HEK293T (cell line): ENCODE measurements around the gene FANCI.
"Not testable (repeated sequence)": the region's sequence is repeated elsewhere in the genome, so short reads cannot be mapped to it uniquely, and the experiment has no call there.

ENCODE experiments used
- CTCF ChIA-PET: fragments of 350-600 bp; formaldehyde crosslinking; extraction: SDS; loops from one replicate; lab custom pipeline; 2021; ENCODE audit warnings: antibody characterized with exemption, inconsistent platforms; lab: Yijun Ruan, JAX
- POLR2A ChIA-PET: fragments of 350-600 bp; formaldehyde crosslinking; extraction: SDS; loops from one replicate; lab custom pipeline; 2020; ENCODE audit warnings: antibody characterized with exemption, inconsistent platforms; lab: Yijun Ruan, JAX
- DNase-seq: peaks from one replicate; pipeline ENCODE4 v3.0.0; 2012; ENCODE audit warnings: mixed read lengths; ENCODE audit errors: extremely low spot score
- ARNT ChIP-seq: fragments of 450-650 bp; IDR thresholded peaks from 2 replicates; pipeline ENCODE4 v1.6.1; 2017; ENCODE audit warnings: mild to moderate bottlenecking
- BHLHE40 ChIP-seq: fragments of 450-650 bp; IDR thresholded peaks from 2 replicates; pipeline ENCODE4 v1.6.1; 2016; ENCODE audit warnings: mild to moderate bottlenecking, moderate library complexity, borderline replicate concordance
- CTBP1 ChIP-seq: fragments of 450-650 bp; IDR thresholded peaks from 2 replicates; pipeline ENCODE4 v1.6.1; 2016; ENCODE audit warnings: borderline replicate concordance
- ELF4 ChIP-seq: fragments of 450-650 bp; IDR thresholded peaks from 2 replicates; pipeline ENCODE4 v1.6.1; 2017; ENCODE audit warnings: antibody characterized with exemption
- FOXA1 ChIP-seq: fragments of 450-650 bp; IDR thresholded peaks from 2 replicates; pipeline ENCODE4 v1.6.1; 2016; ENCODE audit warnings: mild to moderate bottlenecking
- FOXK2 ChIP-seq: fragments of 450-650 bp; IDR thresholded peaks from 2 replicates; pipeline ENCODE4 v1.6.1; 2016; ENCODE audit warnings: mild to moderate bottlenecking
- FOXM1 ChIP-seq: fragments of 450-650 bp; IDR thresholded peaks from 2 replicates; pipeline ENCODE4 v1.6.1; 2017; ENCODE audit warnings: mild to moderate bottlenecking, borderline replicate concordance
- HDGF ChIP-seq: fragments of 450-650 bp; IDR thresholded peaks from 2 replicates; pipeline ENCODE4 v1.6.1; 2017; ENCODE audit warnings: antibody characterized with exemption, borderline replicate concordance
- L3MBTL2 ChIP-seq: fragments of 450-650 bp; conservative IDR thresholded peaks from 2 replicates; pipeline ENCODE4 v1.6.1; 2016; ENCODE audit warnings: mild to moderate bottlenecking
- LEF1 ChIP-seq: fragments of 450-650 bp; IDR thresholded peaks from 2 replicates; pipeline ENCODE4 v1.6.1; 2017; ENCODE audit warnings: mild to moderate bottlenecking, borderline replicate concordance
- NFRKB ChIP-seq: fragments of 450-650 bp; IDR thresholded peaks from 2 replicates; pipeline ENCODE4 v1.6.1; 2016; ENCODE audit warnings: mild to moderate bottlenecking, moderate library complexity
- SP1 ChIP-seq: fragments of 450-650 bp; IDR thresholded peaks from 2 replicates; pipeline ENCODE4 v1.6.1; 2017
- SUZ12 ChIP-seq: fragments of 450-650 bp; IDR thresholded peaks from 2 replicates; pipeline ENCODE4 v1.6.1; 2016; ENCODE audit warnings: mild to moderate bottlenecking
- TARDBP ChIP-seq: fragments of 450-650 bp; IDR thresholded peaks from 2 replicates; pipeline ENCODE4 v1.6.1; 2016
- ZNF384 ChIP-seq: fragments of 450-650 bp; IDR thresholded peaks from 2 replicates; pipeline ENCODE4 v1.6.1; 2016
- TF ChIP-seq, protein P1 (sequence below): fragments of 450-650 bp; IDR thresholded peaks from 2 replicates; pipeline ENCODE4 v1.6.1; 2016

FANCI gene

DNA sequence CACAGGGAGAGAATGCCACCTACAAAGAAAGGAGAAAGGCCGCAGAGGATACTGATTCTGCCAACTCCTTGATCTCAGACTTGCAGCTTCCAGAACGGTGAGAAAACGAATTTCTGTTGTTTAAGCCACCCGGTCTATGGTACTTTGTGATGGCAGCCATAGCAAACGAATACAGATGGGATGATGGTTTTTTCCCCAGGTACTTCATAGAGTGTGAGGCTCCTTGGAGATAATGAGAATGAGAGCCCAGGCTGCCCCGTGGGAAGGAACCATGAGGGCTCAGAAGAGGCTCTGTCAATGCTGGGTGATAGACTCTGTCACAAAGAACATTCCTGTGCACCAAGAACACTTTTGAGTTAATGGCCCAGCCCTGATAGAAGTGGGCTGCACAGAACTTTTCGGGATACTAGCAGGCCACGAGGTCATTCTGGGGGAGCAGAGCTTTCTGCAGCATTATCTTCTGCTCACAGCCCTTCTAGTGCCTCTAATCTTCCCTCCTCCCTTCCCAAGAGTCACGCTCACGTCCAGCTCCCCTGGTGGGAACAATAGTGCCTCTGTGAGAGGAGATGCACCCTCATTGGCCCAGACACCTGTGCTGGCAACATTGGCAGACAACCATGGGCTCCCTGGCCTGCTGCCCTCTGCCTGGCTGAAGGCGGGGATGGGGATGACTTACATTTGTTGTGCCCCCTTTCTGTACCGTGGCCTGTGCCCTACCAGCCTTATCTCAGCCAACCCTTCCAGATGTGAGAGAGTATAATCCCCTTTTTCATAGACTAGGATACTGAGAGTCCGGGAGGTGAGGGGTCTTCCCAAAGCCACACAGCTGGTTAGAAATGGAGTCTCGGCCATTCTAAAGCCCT, 17.2 kb upstream of the FANCI start:
- no peak for TF ChIP-seq HDGF
- no peak for TF ChIP-seq FOXM1
- TF ChIP-seq, protein P1, sequence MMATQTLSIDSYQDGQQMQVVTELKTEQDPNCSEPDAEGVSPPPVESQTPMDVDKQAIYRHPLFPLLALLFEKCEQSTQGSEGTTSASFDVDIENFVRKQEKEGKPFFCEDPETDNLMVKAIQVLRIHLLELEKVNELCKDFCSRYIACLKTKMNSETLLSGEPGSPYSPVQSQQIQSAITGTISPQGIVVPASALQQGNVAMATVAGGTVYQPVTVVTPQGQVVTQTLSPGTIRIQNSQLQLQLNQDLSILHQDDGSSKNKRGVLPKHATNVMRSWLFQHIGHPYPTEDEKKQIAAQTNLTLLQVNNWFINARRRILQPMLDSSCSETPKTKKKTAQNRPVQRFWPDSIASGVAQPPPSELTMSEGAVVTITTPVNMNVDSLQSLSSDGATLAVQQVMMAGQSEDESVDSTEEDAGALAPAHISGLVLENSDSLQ: no peak
- TF ChIP-seq TARDBP: no peak
- TF ChIP-seq ZNF384: no peak
- TF ChIP-seq ARNT: no peak
- TF ChIP-seq L3MBTL2: no peak
- no peak for TF ChIP-seq FOXA1
- TF ChIP-seq CTBP1: no peak
- TF ChIP-seq FOXK2: no peak
- CTCF ChIA-PET: no interaction called here
- POLR2A ChIA-PET: no interaction called here
- DNase-seq: no peak

DNA sequence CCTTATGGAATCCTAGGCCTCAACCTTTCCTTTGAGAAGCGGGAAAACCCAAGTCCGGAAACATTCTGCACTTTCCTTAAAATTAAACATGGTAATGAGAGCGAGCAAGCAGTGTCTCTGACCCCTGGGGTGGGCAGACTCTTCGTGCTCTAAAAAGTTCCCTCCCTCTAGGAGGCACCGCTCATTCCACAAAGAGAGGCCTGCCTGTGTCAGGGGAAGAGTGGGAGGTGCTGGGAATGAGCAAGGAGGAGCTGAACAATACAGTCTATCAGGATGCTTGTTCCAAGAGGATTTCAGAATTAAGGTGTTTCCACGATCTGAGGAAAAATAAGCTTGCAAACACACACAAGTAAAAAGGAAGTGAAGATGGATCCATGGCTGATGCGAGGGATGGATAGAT, 16.4 kb upstream of the FANCI start:
- no peak for DNase-seq
- no peak for TF ChIP-seq L3MBTL2
- no peak for TF ChIP-seq HDGF
- no peak for TF ChIP-seq BHLHE40
- TF ChIP-seq LEF1: no peak
- no peak for TF ChIP-seq SP1
- TF ChIP-seq ZNF384: no peak
- TF ChIP-seq ARNT: no peak
- no peak for TF ChIP-seq CTBP1
- no peak for TF ChIP-seq FOXK2
- no peak for TF ChIP-seq TARDBP
- TF ChIP-seq FOXM1: no peak
- TF ChIP-seq ELF4: no peak
- TF ChIP-seq, protein P1: no peak
- no peak for TF ChIP-seq NFRKB
- no peak for TF ChIP-seq SUZ12
- no peak for TF ChIP-seq FOXA1
- POLR2A ChIA-PET: no interaction called here
- CTCF ChIA-PET: no interaction called here

DNA sequence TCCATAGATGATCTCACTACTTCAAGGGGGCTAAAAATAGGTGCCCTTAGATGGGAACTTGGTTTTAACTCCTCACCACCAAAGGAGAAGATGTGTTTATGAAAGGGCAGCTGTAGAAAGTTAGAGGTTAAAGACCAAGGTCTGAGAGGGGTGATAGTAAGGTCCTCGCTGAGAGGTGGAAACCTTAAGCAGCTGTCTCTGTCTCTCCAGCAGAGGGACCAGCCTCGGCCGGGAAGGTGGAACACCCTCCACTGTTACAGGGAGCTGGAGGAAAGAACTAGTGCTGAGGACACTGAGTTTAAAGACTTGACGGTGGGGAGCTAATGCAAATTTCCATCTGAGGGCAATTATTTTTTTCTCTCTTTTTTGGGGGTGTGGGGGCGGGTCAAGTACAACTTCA, 13.5 kb upstream of the FANCI start:
- TF ChIP-seq TARDBP (no peak), HDGF (no peak), NFRKB (no peak), ELF4 (no peak), ZNF384 (no peak), SUZ12 (no peak), BHLHE40 (no peak), FOXK2 (no peak), CTBP1 (no peak), FOXA1 (no peak), SP1 (no peak), LEF1 (no peak), FOXM1 (no peak), ARNT (no peak), L3MBTL2 (no peak)
- TF ChIP-seq, protein P1: no peak
- no peak for DNase-seq
- ChIA-PET POLR2A (interaction anchor here (0.8 to 1.6 kb wide), 2 partner anchors 12 to 14 kb away, joined by 4 to 7 read pairs; partner anchors contain the start of gene FANCI), CTCF (interaction anchor here (0.9 to 1.6 kb wide), 3 partner anchors 12 to 23 kb away, joined by 4 to 6 read pairs (median 5); no protein-coding TSS in a partner anchor)

DNA sequence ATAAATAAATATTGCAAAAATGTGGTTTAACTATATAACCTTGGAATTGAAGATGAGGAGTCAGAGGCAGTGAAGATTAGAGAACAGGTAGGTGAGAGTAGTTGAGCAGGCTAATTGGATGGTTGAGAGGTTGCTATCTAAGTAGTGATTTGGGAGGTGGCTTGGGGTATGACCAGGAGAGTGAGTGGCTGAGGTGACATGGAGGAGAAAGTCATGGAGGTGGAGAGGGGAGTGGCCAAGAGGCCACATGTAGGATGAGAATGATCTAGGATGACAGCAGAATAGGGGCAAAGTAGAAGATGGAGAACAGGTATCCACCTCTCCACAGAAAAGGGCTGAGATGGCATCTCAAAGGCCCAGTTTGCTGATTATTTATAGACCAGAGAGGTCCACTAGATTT, 11.9 kb upstream of the FANCI start:
- CTCF ChIA-PET: interaction anchor here (1.3 kb wide), 1 partner anchor 25 kb away, joined by 3 read pairs; no protein-coding TSS in a partner anchor
- POLR2A ChIA-PET: interaction anchor here (1.6 kb wide), 1 partner anchor 12 kb away, joined by 7 read pairs; the partner anchor contains the start of gene FANCI
- no peak for DNase-seq
- no peak for TF ChIP-seq LEF1
- no peak for TF ChIP-seq HDGF
- no peak for TF ChIP-seq TARDBP
- no peak for TF ChIP-seq BHLHE40
- no peak for TF ChIP-seq ELF4
- no peak for TF ChIP-seq L3MBTL2
- no peak for TF ChIP-seq SP1
- TF ChIP-seq, protein P1: no peak
- no peak for TF ChIP-seq CTBP1
- no peak for TF ChIP-seq ZNF384

DNA sequence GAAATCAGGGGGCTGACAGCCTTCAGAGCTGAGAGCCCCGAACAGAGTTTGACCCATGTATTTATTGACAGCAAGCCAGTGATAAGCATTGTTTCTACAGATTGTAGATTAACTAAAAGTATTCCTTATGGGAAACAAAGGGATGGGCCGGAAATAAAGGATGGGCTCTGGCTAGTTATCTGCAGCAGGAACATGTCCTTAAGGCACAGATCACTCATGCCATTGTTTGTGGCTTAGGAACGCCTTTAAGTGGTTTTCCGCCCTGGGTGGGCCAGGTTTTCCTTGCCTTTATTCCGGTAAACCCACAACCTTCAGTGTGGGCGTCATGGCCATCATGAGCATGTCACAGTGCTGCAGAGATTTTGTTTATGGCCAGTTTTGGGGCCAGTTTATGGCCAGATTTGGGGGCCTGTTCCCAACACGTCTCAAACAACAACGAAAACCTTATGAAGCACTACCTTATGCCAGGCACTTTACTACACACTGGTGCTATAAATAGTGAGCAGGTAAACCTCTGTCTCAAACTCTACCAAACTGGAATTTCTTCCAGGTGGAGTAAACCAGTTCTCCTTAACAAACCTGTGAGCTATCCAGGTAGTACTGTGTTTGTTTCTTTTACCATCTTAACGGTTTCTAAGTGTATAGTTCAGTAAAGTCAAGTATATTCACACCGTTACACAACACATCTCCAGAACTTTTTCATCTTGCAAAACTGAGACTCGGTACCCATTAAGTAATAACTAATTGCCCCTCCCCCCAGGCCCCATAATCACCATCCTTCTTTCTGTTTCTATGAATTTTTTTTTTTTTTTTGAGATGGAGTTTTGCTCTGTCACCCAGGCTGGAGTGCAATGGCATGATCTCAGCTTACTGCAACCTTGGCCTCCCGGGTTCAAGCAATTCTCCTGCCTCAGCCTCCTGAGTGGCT, 3.6 kb upstream of the FANCI start:
- CTCF ChIA-PET, POLR2A ChIA-PET, DNase-seq: not testable (repeated sequence)
